Neural progenitor cell (in vitro differentiated cells): ENCODE data around the gene RIN2. TPM values are rescaled to one million over a fixed set of nuclear protein-coding genes. Genes with fewer than 3 reads are reported as not detected.

Experiments
- DNase-seq: peaks from one replicate; pipeline ENCODE4 v3.0.0-alpha.2; 2016; ENCODE audit warnings: low spot score
- H2AFZ ChIP-seq: fragments of 200-600 bp; sonication (generic); replicated peaks from 2 replicates; pipeline ENCODE4 v1.6.1; 2016; ENCODE audit warnings: antibody characterized with exemption
- H3F3A ChIP-seq: fragments of 200-600 bp; sonication (generic); 2 replicates; pipeline ENCODE4 v1.6.1; 2016; ENCODE audit warnings: antibody characterized with exemption, low read depth
- H3K27ac ChIP-seq: fragments of 200-600 bp; sonication (generic); 2 replicates; pipeline ENCODE4 v1.5.1; 2016; ENCODE audit warnings: mild to moderate bottlenecking
- H3K27me3 ChIP-seq: fragments of 200-600 bp; sonication (generic); 2 replicates; pipeline ENCODE4 v1.6.1; 2016; ENCODE audit warnings: mild to moderate bottlenecking, moderate library complexity
- H3K36me3 ChIP-seq: fragments of 200-600 bp; sonication (generic); 2 replicates; pipeline ENCODE4 v1.5.1; 2016
- H3K4me1 ChIP-seq: fragments of 200-600 bp; sonication (generic); 2 replicates; pipeline ENCODE4 v1.6.1; 2016; ENCODE audit warnings: mixed run types
- H3K4me2 ChIP-seq: fragments of 200-600 bp; sonication (generic); 2 replicates; pipeline ENCODE4 v1.6.1; 2016
- H3K4me3 ChIP-seq: fragments of 200-600 bp; sonication (generic); 2 replicates; pipeline ENCODE4 v1.5.1; 2016
- H3K79me2 ChIP-seq: fragments of 200-600 bp; sonication (generic); 2 replicates; pipeline ENCODE4 v1.6.1; 2016; ENCODE audit warnings: low read depth
- H3K9ac ChIP-seq: fragments of 200-600 bp; sonication (generic); 2 replicates; pipeline ENCODE4 v1.6.1; 2016
- H3K9me3 ChIP-seq: fragments of 200-600 bp; sonication (generic); 2 replicates; pipeline ENCODE4 v1.5.1; 2016; ENCODE audit warnings: low read depth
- H4K20me1 ChIP-seq: fragments of 200-600 bp; sonication (generic); 2 replicates; pipeline ENCODE4 v1.6.1; 2016; ENCODE audit warnings: low read depth
- H3K27ac Mint-ChIP-seq: 3 replicates; pipeline ENCODE4 v1.8.0; 2021; ENCODE audit warnings: mixed read lengths
- H3K27me3 Mint-ChIP-seq: 2 replicates; pipeline ENCODE4 v1.8.0; 2022; ENCODE audit warnings: low read depth, mild to moderate bottlenecking, inconsistent platforms, moderate library complexity, mixed read lengths; ENCODE audit not compliant: insufficient read depth
- H3K36me3 Mint-ChIP-seq: 3 replicates; pipeline ENCODE4 v1.8.0; 2021; ENCODE audit warnings: mixed read lengths
- H3K4me1 Mint-ChIP-seq: 3 replicates; pipeline ENCODE4 v1.8.0; 2021; ENCODE audit warnings: mixed read lengths
- H3K4me3 Mint-ChIP-seq: 3 replicates; pipeline ENCODE4 v1.8.0; 2021; ENCODE audit warnings: mild to moderate bottlenecking, moderate library complexity, mixed read lengths
- H3K9me3 Mint-ChIP-seq: 3 replicates; pipeline ENCODE4 v1.8.0; 2020; ENCODE audit warnings: mixed read lengths
- EZH2 ChIP-seq: fragments of 200-600 bp; sonication (generic); IDR thresholded peaks from 2 replicates; pipeline ENCODE4 v1.6.1; 2017; ENCODE audit warnings: antibody characterized with exemption, mild to moderate bottlenecking, moderate library complexity
- EZH2phosphoT487 ChIP-seq: fragments of 200-600 bp; sonication (generic); IDR thresholded peaks from 2 replicates; pipeline ENCODE4 v1.6.1; 2017; ENCODE audit warnings: antibody characterized with exemption
- total RNA-seq: library from RNA; depleted of rRNA; stranded (reverse); fragments of >200 nt; gene quantifications from 2 replicates; pipeline ENCODE4 v1.2.3, GENCODE V29; 2015; ENCODE audit warnings: low replicate concordance
- TF ChIP-seq, protein P1 (sequence below): fragments of 200-600 bp; sonication (generic); IDR thresholded peaks from 2 replicates; pipeline ENCODE4 v1.5.1; 2017; ENCODE audit warnings: antibody characterized with exemption, mild to moderate bottlenecking

The RIN2 gene
- total RNA-seq, 1 donor from 2014 or later, result 7.2 TPM

DNA sequence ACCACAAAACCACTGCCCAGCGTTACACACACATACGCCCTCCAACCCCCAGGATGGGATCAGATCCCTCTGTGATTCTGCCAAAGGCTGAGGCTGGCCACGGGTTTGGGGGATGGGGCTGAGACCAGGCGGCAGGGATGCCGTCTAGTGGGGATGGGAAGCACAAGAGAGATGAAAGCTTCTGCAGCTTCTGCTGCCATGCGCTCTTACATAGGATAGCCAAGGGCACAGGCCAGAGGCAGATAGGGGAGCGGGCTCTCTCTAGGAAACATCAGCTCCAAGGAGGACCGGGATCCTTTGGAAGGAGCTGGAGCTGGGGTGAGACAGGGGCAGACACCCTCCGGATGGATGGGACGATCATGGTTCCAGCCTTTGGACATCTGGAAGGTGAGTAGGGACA, 18.7 kb upstream of the RIN2 start:
- H3K9me3 ChIP-seq, result no peaks in the 10 kb centered on the region
- H3K4me1 ChIP-seq, result no peaks in the 10 kb centered on the region
- no peaks in the 10 kb centered on the region for H3K27me3 ChIP-seq
- H3K4me3 ChIP-seq, result no peak overlapping the region
- no peak overlapping the region for H2AFZ ChIP-seq
- H3K4me3 Mint-ChIP-seq, result no peak overlapping the region
- H3K4me2 ChIP-seq, result no peak overlapping the region
- no peaks in the 10 kb centered on the region for H3K27me3 Mint-ChIP-seq
- no peak for TF ChIP-seq EZH2
- TF ChIP-seq, protein P1, sequence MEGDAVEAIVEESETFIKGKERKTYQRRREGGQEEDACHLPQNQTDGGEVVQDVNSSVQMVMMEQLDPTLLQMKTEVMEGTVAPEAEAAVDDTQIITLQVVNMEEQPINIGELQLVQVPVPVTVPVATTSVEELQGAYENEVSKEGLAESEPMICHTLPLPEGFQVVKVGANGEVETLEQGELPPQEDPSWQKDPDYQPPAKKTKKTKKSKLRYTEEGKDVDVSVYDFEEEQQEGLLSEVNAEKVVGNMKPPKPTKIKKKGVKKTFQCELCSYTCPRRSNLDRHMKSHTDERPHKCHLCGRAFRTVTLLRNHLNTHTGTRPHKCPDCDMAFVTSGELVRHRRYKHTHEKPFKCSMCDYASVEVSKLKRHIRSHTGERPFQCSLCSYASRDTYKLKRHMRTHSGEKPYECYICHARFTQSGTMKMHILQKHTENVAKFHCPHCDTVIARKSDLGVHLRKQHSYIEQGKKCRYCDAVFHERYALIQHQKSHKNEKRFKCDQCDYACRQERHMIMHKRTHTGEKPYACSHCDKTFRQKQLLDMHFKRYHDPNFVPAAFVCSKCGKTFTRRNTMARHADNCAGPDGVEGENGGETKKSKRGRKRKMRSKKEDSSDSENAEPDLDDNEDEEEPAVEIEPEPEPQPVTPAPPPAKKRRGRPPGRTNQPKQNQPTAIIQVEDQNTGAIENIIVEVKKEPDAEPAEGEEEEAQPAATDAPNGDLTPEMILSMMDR, result no peak
- TF ChIP-seq EZH2phosphoT487, result no peak
- H3K4me1 Mint-ChIP-seq, result peaks cover 26% of the 10 kb centered on the region
- no peak for DNase-seq
- H4K20me1 ChIP-seq, result no peaks in the 10 kb centered on the region
- H3K36me3 ChIP-seq, result no peaks in the 10 kb centered on the region
- H3K9ac ChIP-seq, result no peak overlapping the region
- H3K36me3 Mint-ChIP-seq, result no peaks in the 10 kb centered on the region
- H3K9me3 Mint-ChIP-seq, result no peaks in the 10 kb centered on the region
- H3F3A ChIP-seq, result no peaks in the 10 kb centered on the region
- no peak overlapping the region for H3K27ac Mint-ChIP-seq
- H3K79me2 ChIP-seq, result no peaks in the 10 kb centered on the region
- H3K27ac ChIP-seq, result no peak overlapping the region

DNA sequence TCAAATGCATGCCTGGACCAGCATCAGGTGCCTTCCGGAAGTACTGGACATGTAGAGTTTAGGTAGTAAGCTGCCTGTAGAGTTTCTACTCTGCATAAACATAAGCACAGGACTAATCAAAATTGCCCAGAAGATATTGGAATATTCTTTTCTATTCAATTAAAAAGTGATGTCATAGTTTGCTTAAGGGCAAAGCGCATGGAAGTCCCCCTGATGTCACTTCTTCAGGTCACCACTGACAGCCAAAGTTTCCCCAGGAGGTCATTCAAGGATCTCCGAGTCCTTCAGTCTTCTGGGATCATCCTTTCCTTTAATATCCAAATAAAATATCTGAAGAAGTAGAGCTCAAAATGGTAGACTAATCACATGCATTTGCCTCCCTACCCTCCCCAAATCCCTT, 17.5 kb upstream of the RIN2 start:
- H3K9me3 ChIP-seq, result no peaks in the 10 kb centered on the region
- no peaks in the 10 kb centered on the region for H3K36me3 ChIP-seq
- H3K4me3 ChIP-seq, result no peak overlapping the region
- Mint-ChIP-seq H3K4me1 (peaks cover 14% of the 10 kb centered on the region), H3K4me3 (no peak overlapping the region), H3K27ac (no peak overlapping the region), H3K27me3 (no peaks in the 10 kb centered on the region), H3K9me3 (peaks cover 2% of the 10 kb centered on the region), H3K36me3 (no peaks in the 10 kb centered on the region)
- no peak overlapping the region for H3K9ac ChIP-seq
- no peaks in the 10 kb centered on the region for H3K27me3 ChIP-seq
- no peaks in the 10 kb centered on the region for H3K4me1 ChIP-seq
- no peak overlapping the region for H2AFZ ChIP-seq
- no peak overlapping the region for H3K27ac ChIP-seq
- no peaks in the 10 kb centered on the region for H3K79me2 ChIP-seq
- H3K4me2 ChIP-seq, result no peak overlapping the region
- H4K20me1 ChIP-seq, result no peaks in the 10 kb centered on the region
- TF ChIP-seq EZH2, result no peak
- TF ChIP-seq, protein P1, result no peak
- no peak for TF ChIP-seq EZH2phosphoT487
- DNase-seq, result no peak
- H3F3A ChIP-seq, result no peaks in the 10 kb centered on the region

DNA sequence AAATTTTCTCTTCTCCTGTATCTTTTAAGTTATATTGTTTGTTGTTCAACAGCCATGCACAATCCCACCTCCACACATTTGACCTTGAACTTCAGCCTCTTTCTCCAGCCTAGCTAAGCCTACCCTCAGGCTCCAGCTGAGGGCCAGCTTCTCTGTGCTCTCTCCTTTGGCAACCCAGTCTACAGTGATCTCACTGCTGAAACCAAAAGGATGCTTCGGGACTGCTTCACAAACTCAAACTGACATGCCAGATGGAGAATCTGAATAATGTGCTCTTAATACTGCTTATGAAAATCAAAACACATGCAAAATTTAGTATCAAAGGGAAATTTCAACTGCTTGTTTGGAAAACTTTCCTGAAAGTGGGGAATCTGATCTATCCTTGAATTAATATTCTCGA, 16.1 kb upstream of the RIN2 start:
- Histone ChIP-seq H3K36me3 (no peaks in the 10 kb centered on the region), H4K20me1 (no peaks in the 10 kb centered on the region), H3F3A (no peaks in the 10 kb centered on the region), H3K4me3 (no peak overlapping the region), H3K9ac (no peak overlapping the region), H3K4me2 (no peak overlapping the region), H3K9me3 (no peaks in the 10 kb centered on the region), H3K4me1 (no peaks in the 10 kb centered on the region), H2AFZ (no peak overlapping the region), H3K27me3 (no peaks in the 10 kb centered on the region), H3K27ac (no peak overlapping the region), H3K79me2 (no peaks in the 10 kb centered on the region)
- H3K9me3 Mint-ChIP-seq, result peaks cover 2% of the 10 kb centered on the region
- no peak for TF ChIP-seq EZH2phosphoT487
- TF ChIP-seq, protein P1, result no peak
- no peak for TF ChIP-seq EZH2
- H3K4me3 Mint-ChIP-seq, result no peak overlapping the region
- H3K4me1 Mint-ChIP-seq, result peaks cover 7% of the 10 kb centered on the region
- no peak for DNase-seq
- no peaks in the 10 kb centered on the region for H3K36me3 Mint-ChIP-seq
- no peaks in the 10 kb centered on the region for H3K27me3 Mint-ChIP-seq
- no peak overlapping the region for H3K27ac Mint-ChIP-seq
